SK-N-SH (cell line): ENCODE measurements around the gene CNNM3. TPM values are rescaled to one million over a fixed set of nuclear protein-coding genes. Genes with fewer than 3 reads are reported as not detected.

ENCODE experiments used
- CTCF ChIA-PET: fragments of 300-600, 350-600 bp; formaldehyde crosslinking; extraction: SDS; loops from one replicate; lab custom pipeline; 2021; lab: Yijun Ruan, JAX
- POLR2A ChIA-PET: fragments of 350-600 bp; sonication (Branson Sonifier 250); formaldehyde crosslinking; extraction: SDS; loops from one replicate; lab custom pipeline; 2020; ENCODE audit warnings: antibody characterized with exemption, inconsistent platforms; lab: Yijun Ruan, JAX
- DNase-seq: peaks from one replicate; pipeline ENCODE4 v3.0.0; 2012
- H2AFZ ChIP-seq: fragments of 200-600 bp; sonication (generic); 2 replicates; pipeline ENCODE4 v1.8.1; 2016; ENCODE audit warnings: antibody characterized with exemption, mild to moderate bottlenecking, low read depth
- H3F3A ChIP-seq: fragments of 200-600 bp; sonication (generic); replicated peaks from 2 replicates; pipeline ENCODE3; 2016; ENCODE audit warnings: antibody characterized with exemption, mild to moderate bottlenecking; ENCODE audit not compliant: insufficient read depth
- H3K27ac ChIP-seq, 2 experiments: fragments of 200-500 bp in 1 of 2; fragments of 200-600 bp in 1 of 2; sonication (Bioruptor generic) in 1 of 2; sonication (generic), shearing (Covaris generic) in 1 of 2; 2 replicates each; pipeline versions ENCODE4 v1.5.1 to v1.6.1; 2014 to 2016; ENCODE audit warnings: low read depth in 2 of 2, inconsistent platforms in 1 of 2, low read length in 1 of 2, mild to moderate bottlenecking in 1 of 2, mixed read lengths in 1 of 2
- H3K27me3 ChIP-seq: fragments of 200-600 bp; sonication (generic), shearing (Covaris generic); 2 replicates; pipeline ENCODE4 v1.6.1; 2016; ENCODE audit warnings: mixed run types; ENCODE audit not compliant: insufficient read depth
- H3K36me3 ChIP-seq, 2 experiments: fragments of 200-500 bp in 1 of 2; fragments of 200-600 bp in 1 of 2; sonication (Bioruptor generic) in 1 of 2; sonication (generic) in 1 of 2; replicated peaks in 1 of 2; 2 replicates each; pipeline versions ENCODE3 to v1.5.1; 2014 to 2016; ENCODE audit warnings: low read length in 1 of 2, mild to moderate bottlenecking in 1 of 2; ENCODE audit not compliant: insufficient read depth in 2 of 2, control insufficient read depth in 1 of 2
- H3K4me1 ChIP-seq, 2 experiments: fragments of 200-500 bp in 1 of 2; fragments of 200-600 bp in 1 of 2; sonication (Bioruptor generic) in 1 of 2; sonication (generic), shearing (Covaris generic) in 1 of 2; 2 replicates each; pipeline versions ENCODE4 v1.5.1 to v1.6.1; 2014 to 2016; ENCODE audit warnings: low read depth in 1 of 2, low read length in 1 of 2, mixed run types in 1 of 2; ENCODE audit not compliant: insufficient read depth in 2 of 2, control insufficient read depth in 1 of 2
- H3K4me2 ChIP-seq: fragments of 200-600 bp; sonication (generic), shearing (Covaris generic); 2 replicates; pipeline ENCODE4 v1.6.1; 2017; ENCODE audit warnings: mixed run types
- H3K4me3 ChIP-seq, 2 experiments: fragments of 200-500 bp in 1 of 2; fragments of 200-600 bp in 1 of 2; sonication (Bioruptor generic) in 1 of 2; sonication (generic), shearing (Covaris generic) in 1 of 2; 2 replicates each; pipeline versions ENCODE4 v1.5.1 to v1.8.1; 2014 to 2016; ENCODE audit warnings: low read depth in 2 of 2, inconsistent platforms in 1 of 2, low read length in 1 of 2, mild to moderate bottlenecking in 1 of 2, mixed read lengths in 1 of 2, moderate library complexity in 1 of 2
- H3K79me2 ChIP-seq: fragments of 200-600 bp; sonication (generic); 2 replicates; pipeline ENCODE4 v1.8.1; 2017; ENCODE audit warnings: mild to moderate bottlenecking; ENCODE audit not compliant: insufficient read depth
- H3K9ac ChIP-seq: fragments of 200-600 bp; sonication (generic); 2 replicates; pipeline ENCODE4 v1.6.1; 2017; ENCODE audit warnings: mixed run types
- H3K9me2 ChIP-seq: fragments of 200-600 bp; sonication (generic); 2 replicates; pipeline ENCODE4 v1.6.1; 2017; ENCODE audit warnings: mixed run types
- H3K9me3 ChIP-seq: fragments of 200-600 bp; sonication (generic); 2 replicates; pipeline ENCODE4 v1.6.1; 2017; ENCODE audit warnings: mixed run types, mild to moderate bottlenecking, moderate library complexity
- H4K20me1 ChIP-seq: fragments of 200-600 bp; sonication (generic); 2 replicates; pipeline ENCODE4 v1.6.1; 2017; ENCODE audit warnings: mild to moderate bottlenecking, mixed run types; ENCODE audit not compliant: insufficient read depth
- CHD2 ChIP-seq: fragments of 150-350 bp; IDR thresholded peaks from 2 replicates; pipeline ENCODE4 v1.6.1; 2018; ENCODE audit warnings: low read length; ENCODE audit not compliant: partially characterized antibody
- EZH2phosphoT487 ChIP-seq: fragments of 200-600 bp; sonication (generic); IDR thresholded peaks from 2 replicates; pipeline ENCODE4 v1.6.1; 2017; ENCODE audit warnings: low read depth, mixed run types, mild to moderate bottlenecking, antibody characterized with exemption, moderate library complexity, borderline replicate concordance
- FOSL2 ChIP-seq: IDR thresholded peaks from 2 replicates; pipeline ENCODE4 v1.4.0; 2012; ENCODE audit warnings: low read depth, mild to moderate bottlenecking, moderate library complexity, borderline replicate concordance
- MEF2A ChIP-seq: IDR thresholded peaks from 2 replicates; pipeline ENCODE4 v1.4.0; 2012; ENCODE audit warnings: low read depth, borderline replicate concordance
- POLR2AphosphoS5 ChIP-seq: IDR thresholded peaks from 2 replicates; pipeline ENCODE4 v1.6.1; 2012; ENCODE audit warnings: low read depth, low read length
- RAD21 ChIP-seq: IDR thresholded peaks from 2 replicates; pipeline ENCODE4 v1.6.1; 2012; ENCODE audit warnings: mild to moderate bottlenecking, low read length
- RCOR1 ChIP-seq: fragments of 150-350 bp; IDR thresholded peaks from 2 replicates; pipeline ENCODE4 v1.6.1; 2017; ENCODE audit warnings: antibody characterized with exemption, low read length
- RFX5 ChIP-seq: IDR thresholded peaks from 2 replicates; pipeline ENCODE4 v1.6.1; 2012; ENCODE audit warnings: mild to moderate bottlenecking, improper control_type of control experiment, low read length
- RXRA ChIP-seq: IDR thresholded peaks from 2 replicates; pipeline ENCODE4 v1.4.0; 2012; ENCODE audit warnings: low read depth, mild to moderate bottlenecking, borderline replicate concordance
- SIN3A ChIP-seq: IDR thresholded peaks from 2 replicates; pipeline ENCODE4 v1.6.1; 2012; ENCODE audit warnings: low read depth, mild to moderate bottlenecking, low read length, moderate library complexity, borderline replicate concordance
- SMC3 ChIP-seq: IDR thresholded peaks from 2 replicates; pipeline ENCODE4 v1.6.1; 2012; ENCODE audit warnings: low read depth, low read length, improper control_type of control experiment
- TEAD4 ChIP-seq: IDR thresholded peaks from 2 replicates; pipeline ENCODE4 v1.4.0; 2012; ENCODE audit warnings: mild to moderate bottlenecking, borderline replicate concordance; ENCODE audit not compliant: insufficient read depth
- YY1 ChIP-seq: IDR thresholded peaks from 2 replicates; pipeline ENCODE4 v1.4.0; 2012; ENCODE audit warnings: low read depth, mild to moderate bottlenecking
- WGBS: methylation state at CpG from one replicate; pipeline ENCODE4 v1.1.6; 2017; ENCODE audit warnings: low lambda C conversion rate; 5-methylcytosine and 5-hydroxymethylcytosine counted together
- polyA plus RNA-seq, 3 experiments: library from polyadenylated mRNA; depleted of rRNA; stranded (reverse); fragments of >200 nt; gene quantifications; 2 replicates each; pipeline ENCODE4 v1.2.3, GENCODE V29; 2012
- TF ChIP-seq, protein P1 (sequence below): IDR thresholded peaks from 2 replicates; pipeline ENCODE4; 2012
- TF ChIP-seq, protein P2 (sequence below): fragments of 150-350 bp; IDR thresholded peaks from 2 replicates; pipeline ENCODE4 v1.6.1; 2016; ENCODE audit warnings: mild to moderate bottlenecking, low read depth, low read length
- TF ChIP-seq, protein P3 (sequence below): IDR thresholded peaks from 2 replicates; pipeline ENCODE4 v1.4.0; 2012; ENCODE audit warnings: low read depth

Gene CNNM3
- polyA plus RNA-seq, 1 of the 3 experiments (the other 2 are of a cell fraction): 14.7 TPM

DNA sequence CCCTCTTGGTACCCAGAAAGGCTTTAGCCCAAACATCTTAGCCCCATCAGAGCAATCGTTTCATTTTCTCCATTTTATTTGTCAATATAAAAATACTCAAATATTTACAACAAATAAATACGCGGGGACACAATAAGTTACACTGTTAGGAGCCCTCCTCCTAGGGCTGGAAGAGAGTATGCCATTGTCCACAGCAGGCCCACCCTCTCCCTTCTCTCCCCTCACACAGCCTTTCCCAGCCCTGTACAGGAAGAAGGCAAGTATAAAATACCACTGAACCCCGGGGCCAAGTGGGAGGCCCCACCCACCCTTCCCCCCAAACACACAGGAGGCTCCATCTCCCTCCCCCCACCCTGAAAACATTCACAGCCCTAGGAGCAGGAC lies 43.6 kb downstream of the CNNM3 start:
- Histone ChIP-seq H3K27ac (no peak overlapping the region; a peak in 1 of 4 replicates), H3K36me3 (peaks cover 4 to 39% of the 10 kb centered on the region in 2 experiments), H3K27me3 (no peaks in the 10 kb centered on the region), H3K4me3 (no peak overlapping the region), H3F3A (peaks cover 17% of the 10 kb centered on the region), H3K9me2 (no peaks in the 10 kb centered on the region), H3K9ac (no peak overlapping the region), H4K20me1 (peaks cover 3% of the 10 kb centered on the region; the same call in 1 of the 2 replicates), H3K4me2 (no peak overlapping the region), H2AFZ (no peak overlapping the region), H3K4me1 (peaks cover 0 to 18% of the 10 kb centered on the region in 2 experiments; a peak in 1 of 4 replicates), H3K79me2 (peaks cover 29% of the 10 kb centered on the region), H3K9me3 (no peaks in the 10 kb centered on the region)
- TF ChIP-seq, protein P1, sequence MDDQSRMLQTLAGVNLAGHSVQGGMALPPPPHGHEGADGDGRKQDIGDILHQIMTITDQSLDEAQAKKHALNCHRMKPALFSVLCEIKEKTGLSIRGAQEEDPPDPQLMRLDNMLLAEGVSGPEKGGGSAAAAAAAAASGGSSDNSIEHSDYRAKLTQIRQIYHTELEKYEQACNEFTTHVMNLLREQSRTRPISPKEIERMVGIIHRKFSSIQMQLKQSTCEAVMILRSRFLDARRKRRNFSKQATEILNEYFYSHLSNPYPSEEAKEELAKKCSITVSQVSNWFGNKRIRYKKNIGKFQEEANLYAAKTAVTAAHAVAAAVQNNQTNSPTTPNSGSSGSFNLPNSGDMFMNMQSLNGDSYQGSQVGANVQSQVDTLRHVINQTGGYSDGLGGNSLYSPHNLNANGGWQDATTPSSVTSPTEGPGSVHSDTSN: no peak
- TF ChIP-seq RCOR1 (no peak), RAD21 (no peak), RXRA (no peak), MEF2A (no peak), RFX5 (no peak)
- DNase-seq: no peak
- ChIA-PET POLR2A (no interaction called here), CTCF (interaction anchor here (0.7 to 8.1 kb wide), 3 partner anchors 8 to 93 kb away, joined by 3 to 332 read pairs (median 59); partner anchors contain the start of gene SEMA4C)
- WGBS: 64% methylated on average over 4 of the region's 4 CpGs

DNA sequence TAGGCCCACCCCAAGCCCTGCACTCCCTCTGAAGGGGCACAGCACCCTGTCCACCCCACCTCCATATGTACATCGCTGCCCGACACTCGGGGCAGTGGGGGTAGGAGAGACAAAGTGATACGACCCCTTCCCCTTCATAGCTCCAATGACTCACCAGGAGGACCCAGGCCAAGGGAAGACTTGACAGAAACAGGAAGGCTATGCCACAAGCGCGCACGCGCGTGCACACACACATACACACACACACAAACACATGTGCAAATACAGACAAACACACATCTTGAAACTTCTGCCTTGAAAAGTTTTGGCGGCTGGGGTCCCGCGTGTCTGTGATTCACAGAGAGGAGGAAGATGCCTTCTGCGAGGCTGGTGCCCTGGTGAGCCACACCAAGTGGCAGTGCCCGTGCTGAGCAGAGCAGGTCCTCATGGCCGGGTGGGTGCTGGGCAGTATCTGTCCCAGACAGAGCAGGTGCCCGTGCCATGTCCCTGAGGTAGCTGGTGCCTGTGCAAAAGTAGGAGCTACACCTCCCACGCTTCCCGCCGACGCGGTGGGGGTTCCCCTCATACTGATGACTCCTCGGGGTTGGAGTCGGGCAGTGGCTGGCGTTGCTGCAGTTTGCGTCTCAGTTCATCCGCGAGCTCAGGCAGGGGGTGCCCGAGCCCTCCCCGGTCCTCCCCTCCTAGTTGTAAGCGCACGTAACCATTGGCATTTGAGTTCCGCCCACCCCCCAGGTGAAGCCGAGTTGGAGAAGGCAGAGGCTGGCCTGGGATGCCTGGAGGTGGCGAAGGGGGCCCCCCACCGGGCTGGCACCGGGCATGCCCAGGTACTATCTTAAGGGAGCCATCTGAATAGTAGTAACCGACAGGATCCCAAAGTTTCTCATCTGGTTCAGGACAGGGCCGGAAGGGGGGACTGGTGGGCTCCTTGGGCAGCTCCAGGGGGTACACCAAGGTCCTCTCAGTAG lies 44.3 kb downstream of the CNNM3 start:
- Histone ChIP-seq H3F3A (peaks cover 17% of the 10 kb centered on the region), H3K9me3 (no peaks in the 10 kb centered on the region), H2AFZ (no peak overlapping the region), H3K9me2 (no peaks in the 10 kb centered on the region), H3K4me1 (peaks cover 0 to 18% of the 10 kb centered on the region in 2 experiments; a peak in 1 of 4 replicates), H3K4me2 (no peak overlapping the region), H4K20me1 (peaks cover 9% of the 10 kb centered on the region; the same call in 1 of the 2 replicates), H3K9ac (no peak overlapping the region), H3K4me3 (no peak overlapping the region), H3K79me2 (peaks cover 24% of the 10 kb centered on the region), H3K27me3 (no peaks in the 10 kb centered on the region), H3K27ac (no peak overlapping the region), H3K36me3 (peaks cover 5 to 46% of the 10 kb centered on the region in 2 experiments)
- CTCF ChIA-PET: interaction anchor here (1.6 to 8.1 kb wide), 3 partner anchors 8 to 92 kb away, joined by 5 to 332 read pairs (median 59); partner anchors contain the start of gene SEMA4C
- WGBS: 91% methylated on average over 21 of the region's 38 CpGs
- POLR2A ChIA-PET: no interaction called here
- TF ChIP-seq CHD2: no peak
- TF ChIP-seq, protein P2, sequence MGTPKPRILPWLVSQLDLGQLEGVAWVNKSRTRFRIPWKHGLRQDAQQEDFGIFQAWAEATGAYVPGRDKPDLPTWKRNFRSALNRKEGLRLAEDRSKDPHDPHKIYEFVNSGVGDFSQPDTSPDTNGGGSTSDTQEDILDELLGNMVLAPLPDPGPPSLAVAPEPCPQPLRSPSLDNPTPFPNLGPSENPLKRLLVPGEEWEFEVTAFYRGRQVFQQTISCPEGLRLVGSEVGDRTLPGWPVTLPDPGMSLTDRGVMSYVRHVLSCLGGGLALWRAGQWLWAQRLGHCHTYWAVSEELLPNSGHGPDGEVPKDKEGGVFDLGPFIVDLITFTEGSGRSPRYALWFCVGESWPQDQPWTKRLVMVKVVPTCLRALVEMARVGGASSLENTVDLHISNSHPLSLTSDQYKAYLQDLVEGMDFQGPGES: no peak
- no peak for TF ChIP-seq EZH2phosphoT487
- TF ChIP-seq SMC3: no peak
- TF ChIP-seq, protein P3, sequence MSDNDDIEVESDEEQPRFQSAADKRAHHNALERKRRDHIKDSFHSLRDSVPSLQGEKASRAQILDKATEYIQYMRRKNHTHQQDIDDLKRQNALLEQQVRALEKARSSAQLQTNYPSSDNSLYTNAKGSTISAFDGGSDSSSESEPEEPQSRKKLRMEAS: no peak
- TF ChIP-seq POLR2AphosphoS5: no peak
- no peak for TF ChIP-seq SIN3A
- TF ChIP-seq YY1: no peak
- no peak for TF ChIP-seq MEF2A
- no peak for TF ChIP-seq TEAD4
- no peak for TF ChIP-seq FOSL2
- no peak for TF ChIP-seq RCOR1
- peak; percentile 21 for DNase-seq
